ENCODE measurements around the gene NAPSA. TPM values are rescaled to one million over a fixed set of nuclear protein-coding genes. Genes with fewer than 3 reads are reported as not detected.

The NAPSA gene
- total and polyA plus RNA-seq, 7 donors, result 0.55 to 2.4 (median 0.95) TPM; not detected in 2

GRCh38 chr19:50313812-50314536 is 51.5 kb downstream of the NAPSA start:
- H3K4me1 ChIP-seq, result no peaks in the 10 kb centered on the region
- TF ChIP-seq POLR2A (IDR thresholded peaks at IDR 0.05), result no peak
- TF ChIP-seq EP300 (IDR thresholded peaks at IDR 0.05), result no peak
- TF ChIP-seq, protein P1, sequence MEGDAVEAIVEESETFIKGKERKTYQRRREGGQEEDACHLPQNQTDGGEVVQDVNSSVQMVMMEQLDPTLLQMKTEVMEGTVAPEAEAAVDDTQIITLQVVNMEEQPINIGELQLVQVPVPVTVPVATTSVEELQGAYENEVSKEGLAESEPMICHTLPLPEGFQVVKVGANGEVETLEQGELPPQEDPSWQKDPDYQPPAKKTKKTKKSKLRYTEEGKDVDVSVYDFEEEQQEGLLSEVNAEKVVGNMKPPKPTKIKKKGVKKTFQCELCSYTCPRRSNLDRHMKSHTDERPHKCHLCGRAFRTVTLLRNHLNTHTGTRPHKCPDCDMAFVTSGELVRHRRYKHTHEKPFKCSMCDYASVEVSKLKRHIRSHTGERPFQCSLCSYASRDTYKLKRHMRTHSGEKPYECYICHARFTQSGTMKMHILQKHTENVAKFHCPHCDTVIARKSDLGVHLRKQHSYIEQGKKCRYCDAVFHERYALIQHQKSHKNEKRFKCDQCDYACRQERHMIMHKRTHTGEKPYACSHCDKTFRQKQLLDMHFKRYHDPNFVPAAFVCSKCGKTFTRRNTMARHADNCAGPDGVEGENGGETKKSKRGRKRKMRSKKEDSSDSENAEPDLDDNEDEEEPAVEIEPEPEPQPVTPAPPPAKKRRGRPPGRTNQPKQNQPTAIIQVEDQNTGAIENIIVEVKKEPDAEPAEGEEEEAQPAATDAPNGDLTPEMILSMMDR (IDR thresholded peaks at IDR 0.05), result no peak
- TF ChIP-seq POLR2AphosphoS5 (IDR thresholded peaks at IDR 0.05), result no peak
- H3K27me3 ChIP-seq, result peaks cover 30 to 84% (median 66%) of the 10 kb centered on the region in 3 donors
- H3K27ac ChIP-seq, result no peak overlapping the region
- no peaks in the 10 kb centered on the region for H3K9me3 ChIP-seq
- H3K36me3 ChIP-seq, result no peaks in the 10 kb centered on the region
- intact Hi-C loops (cut with DNase I), result no loop called here
- DNase-seq, result no peak
- H3K4me3 ChIP-seq, result no peak overlapping the region
- WGBS, 2 donors, result 4 to 12% methylated on average over 20 of the region's 20 CpGs

GRCh38 chr19:50312967-50313811 is 52.2 kb downstream of the NAPSA start:
- Histone ChIP-seq H3K27ac (no peak overlapping the region), H3K4me1 (no peaks in the 10 kb centered on the region), H3K27me3 (peaks cover 30 to 84% (median 66%) of the 10 kb centered on the region in 3 donors), H3K9me3 (peaks cover 0 to 4% (median 0%) of the 10 kb centered on the region in 4 donors), H3K4me3 (no peak overlapping the region), H3K36me3 (no peaks in the 10 kb centered on the region)
- DNase-seq, result no peak
- TF ChIP-seq POLR2A (IDR thresholded peaks at IDR 0.05) (no peak), POLR2AphosphoS5 (IDR thresholded peaks at IDR 0.05) (no peak), EP300 (IDR thresholded peaks at IDR 0.05) (no peak)
- TF ChIP-seq, protein P1 (IDR thresholded peaks at IDR 0.05), result no peak
- 13 to 44% methylated on average over 27 of the region's 27 CpGs for WGBS, 2 donors
- intact Hi-C loops (cut with DNase I), result no loop called here

DNA sequence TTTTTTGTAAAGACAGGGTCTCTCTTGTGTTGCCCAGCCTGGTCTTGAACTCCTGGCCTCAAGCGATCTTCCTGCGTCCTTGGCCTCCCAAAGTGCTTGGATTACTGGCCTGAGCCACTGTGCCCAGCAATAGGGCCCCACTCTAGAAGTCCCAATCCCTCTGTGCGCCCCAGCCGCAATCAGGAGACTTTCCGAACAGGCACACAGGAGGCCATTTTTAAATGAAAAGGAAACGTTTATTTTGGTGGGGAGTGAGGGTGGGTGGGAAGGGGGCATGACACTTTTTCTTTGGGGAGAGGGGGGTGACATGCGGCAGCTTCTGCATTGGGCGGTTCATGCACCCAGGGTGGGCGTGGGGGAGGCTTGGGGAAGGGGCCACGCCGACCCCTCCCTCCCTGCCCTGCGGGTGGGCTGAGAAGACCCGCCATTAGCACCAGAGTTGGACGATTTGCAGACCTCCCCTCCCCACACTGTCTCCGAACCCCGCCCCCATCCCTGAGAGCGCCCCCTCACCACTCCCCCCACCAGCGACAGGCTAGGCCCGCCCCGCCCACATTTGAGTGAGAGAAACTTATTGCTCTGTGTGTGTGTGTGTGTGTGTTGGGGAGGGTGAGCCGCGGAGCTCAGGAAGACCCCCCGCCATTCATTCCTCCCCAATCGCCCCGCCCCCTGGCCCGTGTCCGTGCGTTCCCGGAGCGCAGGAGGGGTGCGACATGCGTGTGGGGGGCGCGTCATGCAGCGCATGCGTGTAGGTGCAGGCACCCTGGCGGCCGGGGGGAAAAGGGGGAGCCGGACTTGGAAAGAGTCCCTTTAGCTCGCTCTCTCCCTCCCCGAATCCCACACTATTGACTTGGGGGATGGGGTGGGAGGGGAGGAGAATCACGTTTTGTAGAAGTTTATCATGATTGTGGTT is 53.5 kb downstream of the NAPSA start:
- peaks cover 30 to 82% (median 66%) of the 10 kb centered on the region in 3 donors for H3K27me3 ChIP-seq

More for the DNA sequence above, 53.5 kb downstream of the NAPSA start:
- TF ChIP-seq EP300 (IDR thresholded peaks at IDR 0.05), result no peak
- no peak for TF ChIP-seq POLR2AphosphoS5 (IDR thresholded peaks at IDR 0.05)
- TF ChIP-seq, protein P1 (IDR thresholded peaks at IDR 0.05), result no peak
- TF ChIP-seq POLR2A (IDR thresholded peaks at IDR 0.05), result no peak
- no peak overlapping the region for H3K4me3 ChIP-seq
- H3K4me1 ChIP-seq, result no peaks in the 10 kb centered on the region
- H3K9me3 ChIP-seq, result peaks cover 0 to 5% (median 2%) of the 10 kb centered on the region in 4 donors
- WGBS, 2 donors, result 5 to 29% methylated on average over 42 of the region's 42 CpGs
- no peak for DNase-seq
- H3K36me3 ChIP-seq, result no peaks in the 10 kb centered on the region
- intact Hi-C loops (cut with DNase I), result no loop called here
- H3K27ac ChIP-seq, result no peak overlapping the region

Measured in sigmoid colon (tissue), 7 donors.